Tibial nerve (tissue), 3 donors: ENCODE measurements around the gene MTCL1.

Experiments
- CTCF ChIP-seq, 5 experiments: fragments of 200-600 bp in 3 of 5; fragments of 450-650 bp in 2 of 5; sonication (generic) in 3 of 5; IDR thresholded peaks; one replicate each; pipeline ENCODE4 v1.5.1; 2016 to 2019; ENCODE audit warnings: antibody characterized with exemption in 5 of 5, mild to moderate bottlenecking in 3 of 5, moderate library complexity in 2 of 5
- POLR2A ChIP-seq, 2 donors: fragments of 450-650 bp; IDR thresholded peaks; one replicate each; pipeline ENCODE4 v1.6.1; 2017; ENCODE audit warnings: antibody characterized with exemption in 2 of 2, mild to moderate bottlenecking in 2 of 2, moderate library complexity in 2 of 2

- no peak for TF ChIP-seq POLR2A (IDR thresholded peaks at IDR 0.05)
- no peak for TF ChIP-seq CTCF (IDR thresholded peaks at IDR 0.05)
These were observed 144.3 kb downstream of the MTCL1 start for GRCh38 chr18:8849696-8850095.
